ENCODE results near the gene SEPHS1.
"Not testable (repeated sequence)": the region's sequence is repeated elsewhere in the genome, so short reads cannot be mapped to it uniquely, and the experiment has no call there.

The SEPHS1 gene, protein sequence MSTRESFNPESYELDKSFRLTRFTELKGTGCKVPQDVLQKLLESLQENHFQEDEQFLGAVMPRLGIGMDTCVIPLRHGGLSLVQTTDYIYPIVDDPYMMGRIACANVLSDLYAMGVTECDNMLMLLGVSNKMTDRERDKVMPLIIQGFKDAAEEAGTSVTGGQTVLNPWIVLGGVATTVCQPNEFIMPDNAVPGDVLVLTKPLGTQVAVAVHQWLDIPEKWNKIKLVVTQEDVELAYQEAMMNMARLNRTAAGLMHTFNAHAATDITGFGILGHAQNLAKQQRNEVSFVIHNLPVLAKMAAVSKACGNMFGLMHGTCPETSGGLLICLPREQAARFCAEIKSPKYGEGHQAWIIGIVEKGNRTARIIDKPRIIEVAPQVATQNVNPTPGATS

GRCh38 chr10:13348216-13349017 is at the start of gene SEPHS1:
TSS of gene SEPHS1 (minus strand) at chr10:13348293. CDS start at chr10:13344950, 3,343 bp downstream.
- peak; percentile 74 to 83 for DNase-seq

GRCh38 chr10:13397052-13397451 is 49.0 kb upstream of the SEPHS1 start:
- DNase-seq: no peak

DNA sequence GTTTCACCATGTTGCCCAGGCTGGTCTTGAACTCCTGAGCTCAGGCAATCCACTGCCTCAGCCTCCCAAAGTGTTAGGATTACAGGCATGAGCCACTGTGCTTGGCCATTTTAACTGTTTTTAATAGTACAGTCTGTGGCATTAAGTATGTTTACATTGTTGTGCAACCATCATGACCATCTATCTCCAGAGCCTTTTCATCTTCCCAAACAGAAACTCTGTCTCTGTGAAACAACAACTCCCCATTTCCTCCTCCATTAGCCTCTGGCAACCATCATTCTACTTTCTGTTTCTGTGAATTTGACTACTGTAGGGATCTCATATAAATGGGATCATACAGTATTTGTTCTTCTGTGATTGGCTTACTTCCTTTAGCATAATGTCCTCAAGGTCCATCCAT is 48.3 kb upstream of the SEPHS1 start:
- DNase-seq: no peak

DNA sequence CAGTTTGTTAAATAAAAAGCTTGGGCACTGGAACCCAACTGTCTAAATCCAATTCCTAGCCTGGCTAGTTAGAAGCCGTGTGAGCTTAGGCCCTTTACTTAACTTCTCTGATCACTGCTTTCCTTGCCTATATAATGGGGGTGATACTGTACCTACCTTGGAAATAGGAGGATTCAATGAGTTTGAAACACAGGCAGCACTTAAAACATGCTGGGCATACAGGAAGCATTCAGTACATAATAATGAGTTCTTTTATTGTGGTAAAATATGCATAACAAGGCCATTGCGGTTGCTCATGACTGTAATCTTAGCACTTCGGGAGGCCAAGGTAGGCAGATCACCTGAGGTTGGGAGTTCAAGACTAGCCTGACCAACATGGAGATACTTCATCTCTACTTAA is 47.4 kb upstream of the SEPHS1 start:
- no peak for DNase-seq

DNA sequence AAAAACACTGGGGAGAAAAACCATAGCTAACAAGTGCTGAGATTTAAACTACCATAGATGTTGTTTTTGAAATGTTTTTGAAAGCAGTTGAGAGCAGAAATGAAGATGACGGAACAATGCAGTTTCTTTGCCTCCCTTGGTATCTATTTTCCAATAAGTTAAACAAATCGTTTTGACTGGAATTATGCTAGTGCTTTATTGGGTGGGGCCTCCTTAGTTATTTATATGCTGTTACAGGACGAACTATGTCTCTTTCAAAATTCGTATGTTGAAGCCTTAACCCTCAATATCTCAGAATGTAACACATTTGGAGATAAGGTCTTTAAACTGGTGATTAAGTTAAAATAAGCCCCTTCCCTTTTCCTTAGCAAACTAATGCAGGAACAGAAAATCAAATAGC is 45.5 kb upstream of the SEPHS1 start:
- DNase-seq: no peak

GRCh38 chr10:13392701-13393100 is 44.6 kb upstream of the SEPHS1 start:
- no peak for DNase-seq

- DNase-seq: no peak
These were observed 42.8 kb upstream of the SEPHS1 start for GRCh38 chr10:13390604-13391522.

DNA sequence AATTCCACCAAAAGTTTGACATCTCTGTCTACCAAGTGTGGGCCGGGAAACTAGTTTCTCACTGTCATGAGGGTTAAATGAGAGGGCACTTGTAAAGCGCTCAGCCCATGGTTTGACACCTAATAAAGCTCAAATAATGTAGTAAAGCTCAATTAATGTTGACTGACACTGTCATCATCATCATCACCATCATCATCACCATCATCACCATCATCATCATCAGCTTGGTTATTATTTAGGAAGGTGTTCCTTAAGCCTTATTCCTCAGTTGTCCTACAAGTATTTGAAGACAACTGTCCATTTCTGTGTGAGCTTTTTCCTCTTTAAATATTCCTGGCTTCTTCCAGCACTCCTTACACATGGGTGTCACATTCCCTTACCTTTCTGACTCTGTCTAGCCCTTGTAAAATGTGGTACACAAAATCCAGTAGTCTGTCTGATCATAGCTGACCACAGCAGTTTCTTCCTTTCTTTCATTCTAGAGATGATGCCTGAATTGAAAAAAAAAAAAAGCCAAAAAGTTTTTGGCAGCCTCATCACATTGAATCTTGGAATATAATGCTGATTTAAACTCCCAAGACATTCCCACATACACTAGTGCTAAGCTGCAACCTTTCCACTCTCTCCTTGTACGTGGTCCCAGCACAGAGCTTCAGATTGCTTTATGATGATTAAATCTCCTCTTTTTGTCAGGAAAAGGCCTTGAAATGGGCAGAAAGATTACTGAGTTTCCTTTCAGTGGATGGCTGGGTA is 40.6 kb upstream of the SEPHS1 start:
- DNase-seq: no peak

DNA sequence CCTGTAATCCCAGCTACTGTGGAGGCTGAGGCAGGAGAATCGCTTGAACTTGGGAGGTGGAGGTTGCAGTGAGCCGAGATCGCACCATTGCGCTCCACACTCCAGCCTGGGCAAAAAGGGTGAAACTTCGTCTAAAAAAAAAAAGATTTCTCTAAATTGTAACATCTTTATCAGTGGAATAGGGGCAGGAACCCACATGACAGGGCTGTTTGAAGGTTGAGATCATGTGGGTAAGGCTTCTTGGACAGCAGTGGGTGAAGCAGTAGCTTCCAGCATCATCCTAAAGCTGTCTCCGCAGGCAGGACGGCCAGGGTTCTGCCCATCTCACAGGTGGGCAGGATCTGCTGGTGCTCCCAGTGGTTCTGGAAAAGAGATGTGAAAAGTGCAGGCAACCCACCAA is 37.9 kb upstream of the SEPHS1 start:
- DNase-seq: no peak

DNA sequence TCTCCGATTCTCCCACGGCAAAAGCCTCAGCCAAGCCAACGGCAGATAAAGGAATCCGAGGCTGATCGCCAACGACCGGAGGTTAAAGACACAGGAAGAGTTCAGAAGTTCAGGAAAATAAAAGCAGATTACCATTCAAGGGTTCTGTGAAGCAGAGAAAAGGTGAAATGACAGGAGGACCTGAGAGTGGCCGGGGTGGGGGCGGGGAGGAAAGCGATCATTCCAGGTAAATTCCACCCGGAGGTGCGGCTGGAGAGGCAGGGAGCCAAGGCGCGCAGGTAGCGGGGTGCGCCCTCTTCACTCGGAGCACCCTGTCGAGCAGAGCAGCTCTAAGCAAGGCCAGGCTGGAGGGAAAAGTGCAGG is 35.3 kb upstream of the SEPHS1 start:
- DNase-seq: no peak

GRCh38 chr10:13382703-13383398 is 34.8 kb upstream of the SEPHS1 start:
- DNase-seq: peak in 1 of 2 experiments; percentile 20

- not testable (repeated sequence) for DNase-seq
These were observed 31.0 kb upstream of the SEPHS1 start for GRCh38 chr10:13379061-13379460.

DNA sequence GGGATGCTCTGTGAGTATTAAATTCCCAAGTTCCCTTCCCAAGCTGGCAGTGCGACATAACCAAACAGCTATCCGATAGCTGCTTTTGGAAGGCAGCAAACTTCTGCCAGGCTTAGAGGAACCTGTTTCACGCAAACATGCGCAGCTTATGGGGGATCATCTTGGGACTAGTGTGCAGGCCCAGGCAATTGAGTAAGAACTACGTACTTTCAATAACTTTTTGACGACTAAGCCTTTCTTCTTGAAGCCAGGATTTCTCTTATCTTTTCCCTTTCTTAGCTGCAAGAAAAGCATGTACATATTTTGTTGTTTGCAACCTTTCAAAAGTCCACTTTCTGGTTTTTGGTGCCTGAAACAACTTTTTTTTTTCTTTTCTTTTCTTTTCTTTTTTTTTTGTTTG is 28.7 kb upstream of the SEPHS1 start:
- no peak for DNase-seq

DNA sequence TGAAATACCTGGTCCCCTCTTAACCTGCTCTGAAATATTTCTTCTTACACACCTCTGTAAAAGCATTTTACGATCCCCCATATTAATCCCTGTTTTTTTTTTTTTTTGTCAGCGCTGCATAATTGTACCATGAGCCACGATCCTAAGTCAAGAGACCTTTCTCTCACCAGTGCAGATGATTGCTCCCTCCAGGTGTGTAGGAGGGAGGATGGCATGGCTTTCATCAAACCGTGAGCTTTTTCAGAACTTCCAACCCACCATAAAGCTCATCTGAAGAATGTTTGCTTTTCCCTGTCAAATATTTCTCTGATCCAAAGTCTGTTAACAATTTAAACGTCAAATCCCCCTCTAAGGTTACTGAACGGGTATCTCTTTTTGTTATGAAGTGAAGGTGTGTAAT is 28.2 kb upstream of the SEPHS1 start:
- no peak for DNase-seq

DNA sequence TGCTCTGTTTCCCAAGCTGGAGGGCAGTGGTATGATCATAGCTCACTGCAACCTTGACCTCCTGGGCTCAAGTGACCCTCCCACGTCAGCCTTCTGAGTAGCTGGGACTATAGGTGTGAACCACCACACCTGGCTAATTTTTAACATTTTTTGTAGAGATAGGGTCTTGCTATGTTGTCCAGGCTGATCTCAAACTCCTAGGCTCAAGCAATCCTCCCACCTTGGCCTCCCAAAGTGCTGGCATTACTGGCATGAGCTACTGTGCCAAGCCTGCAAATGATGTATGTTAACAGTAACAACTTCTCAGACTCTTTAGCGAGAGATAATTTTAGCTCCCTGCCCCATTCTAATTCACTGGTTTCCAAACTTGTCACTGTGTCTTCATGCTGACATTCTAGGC is 27.7 kb upstream of the SEPHS1 start:
- DNase-seq: no peak

DNA sequence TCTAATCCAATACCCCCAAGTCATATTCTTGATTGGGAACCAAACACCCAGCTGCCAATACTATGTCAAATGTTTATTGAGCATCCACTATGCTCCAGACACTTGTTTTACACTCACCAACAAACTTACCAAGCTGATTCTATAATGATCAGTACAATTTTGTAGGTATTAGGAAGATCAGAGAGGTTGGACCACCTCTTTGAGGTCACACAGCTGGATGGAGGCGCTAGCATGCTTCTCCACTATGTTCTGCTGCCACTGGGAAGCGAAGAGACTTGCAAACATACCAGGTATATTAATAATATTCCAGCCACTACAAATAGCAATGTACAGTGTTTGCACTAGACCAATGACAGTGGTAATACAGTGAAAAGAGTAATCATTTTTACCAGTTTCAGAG is 25.6 kb upstream of the SEPHS1 start:
- DNase-seq: no peak

- DNase-seq: no peak
These were observed 24.4 kb upstream of the SEPHS1 start for GRCh38 chr10:13372524-13372923.

DNA sequence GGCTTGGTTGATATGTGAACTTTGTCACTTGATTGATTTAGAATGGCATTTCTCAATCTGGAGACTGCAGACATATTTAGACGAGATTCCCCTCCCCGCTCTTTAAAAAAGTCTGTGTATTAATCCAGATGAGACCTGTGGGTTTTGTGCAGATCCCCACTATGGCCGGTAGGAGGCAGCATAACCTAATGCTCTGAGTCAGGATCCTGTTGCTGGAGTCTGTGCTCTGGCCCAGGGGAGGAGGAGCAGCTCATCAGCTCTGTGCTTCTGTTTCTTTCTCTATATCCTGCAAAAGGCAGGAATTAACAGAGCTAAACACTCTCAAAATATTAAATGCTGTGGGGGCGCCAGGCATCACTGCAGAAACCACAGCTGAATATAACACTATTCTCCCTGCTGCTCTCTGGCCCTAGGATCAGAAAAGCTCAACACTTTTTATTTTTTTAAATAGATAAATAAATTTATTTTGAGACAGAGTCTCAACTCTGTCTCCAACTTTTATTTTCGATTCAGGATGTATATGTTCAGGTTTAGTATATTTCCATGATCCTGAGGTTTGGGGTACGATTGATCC is 23.9 kb upstream of the SEPHS1 start:
- DNase-seq: peak; percentile 72 to 75

DNA sequence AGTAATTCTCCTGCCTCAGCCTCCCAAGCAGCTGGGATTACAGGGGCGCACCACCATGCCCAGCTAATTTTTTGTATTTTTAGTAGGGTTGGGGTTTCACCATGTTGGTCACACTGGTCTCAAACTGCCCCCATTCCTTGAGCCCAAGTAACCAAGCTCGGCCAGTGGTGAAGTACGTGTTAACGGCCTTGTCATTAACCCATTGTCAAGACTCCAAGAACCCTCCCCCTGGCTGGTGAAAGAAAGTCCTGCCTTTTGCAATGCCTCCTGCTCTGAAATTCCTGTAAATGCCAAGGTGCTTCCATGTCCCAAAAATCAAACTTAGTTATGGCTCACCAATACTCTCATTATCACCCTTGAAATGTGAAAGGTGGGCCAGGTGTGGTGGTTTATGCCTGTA is 18.8 kb upstream of the SEPHS1 start:
- DNase-seq: no peak

GRCh38 chr10:13365831-13366230 is 17.7 kb upstream of the SEPHS1 start:
- DNase-seq: no peak

GRCh38 chr10:13365243-13365642 is 17.1 kb upstream of the SEPHS1 start:
- no peak for DNase-seq

Measured in NCI-H2081 (cell line).